GM06990 (cell line): ENCODE measurements around the gene TPM2.

ENCODE experiments used
- DNase-seq: peaks from one replicate; pipeline ENCODE4 v3.0.0-alpha.2; 2011; ENCODE audit not compliant: insufficient read length; ENCODE audit errors: extremely low read depth
- H3K27me3 ChIP-seq: replicated peaks from 2 replicates; pipeline ENCODE4 v1.6.0; 2011; ENCODE audit warnings: low read length; ENCODE audit not compliant: control insufficient read depth, insufficient read depth
- H3K36me3 ChIP-seq: 2 replicates; pipeline ENCODE4 v1.5.1; 2011; ENCODE audit warnings: low read length; ENCODE audit not compliant: control insufficient read depth, insufficient read depth
- H3K4me3 ChIP-seq: replicated peaks from 2 replicates; pipeline ENCODE4 v1.5.1; 2011; ENCODE audit warnings: low read depth, mild to moderate bottlenecking, control low read depth, low read length
- TF ChIP-seq, protein P1 (sequence below): IDR thresholded peaks from 2 replicates; pipeline ENCODE4 v1.5.1; 2011; ENCODE audit warnings: low read length, control low read depth, mild to moderate bottlenecking, inconsistent platforms; ENCODE audit not compliant: insufficient read depth, poor library complexity, severe bottlenecking

TPM2 gene

DNA sequence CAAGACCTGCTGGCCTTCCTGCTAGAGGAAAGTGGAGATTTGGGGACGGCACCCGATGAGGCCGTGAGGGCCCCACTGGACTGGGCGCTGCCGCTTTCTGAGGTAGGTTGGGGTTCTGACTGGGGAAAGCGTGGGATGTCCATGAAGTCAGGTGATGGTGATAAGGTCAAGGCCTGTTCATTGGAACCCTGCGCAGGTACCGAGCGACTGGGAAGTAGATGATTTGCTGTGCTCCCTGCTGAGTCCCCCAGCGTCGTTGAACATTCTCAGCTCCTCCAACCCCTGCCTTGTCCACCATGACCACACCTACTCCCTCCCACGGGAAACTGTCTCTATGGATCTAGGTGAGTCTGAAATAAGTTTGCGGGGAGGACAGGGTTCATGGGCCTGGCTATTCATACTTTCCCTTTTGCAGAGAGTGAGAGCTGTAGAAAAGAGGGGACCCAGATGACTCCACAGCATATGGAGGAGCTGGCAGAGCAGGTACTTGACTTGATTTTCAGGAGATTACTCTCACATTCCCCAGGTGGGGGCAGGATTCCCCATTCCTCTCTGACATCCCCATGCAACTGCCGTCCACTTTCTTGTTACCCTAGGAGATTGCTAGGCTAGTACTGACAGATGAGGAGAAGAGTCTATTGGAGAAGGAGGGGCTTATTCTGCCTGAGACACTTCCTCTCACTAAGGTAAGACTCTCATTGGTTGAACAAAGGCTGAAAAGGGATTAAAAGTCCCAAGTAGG is 43.2 kb upstream of the TPM2 start:
- H3K36me3 ChIP-seq = peaks cover 15% of the 10 kb centered on the region
- peak overlapping the region; percentile 92 for H3K4me3 ChIP-seq
- TF ChIP-seq, protein P1, sequence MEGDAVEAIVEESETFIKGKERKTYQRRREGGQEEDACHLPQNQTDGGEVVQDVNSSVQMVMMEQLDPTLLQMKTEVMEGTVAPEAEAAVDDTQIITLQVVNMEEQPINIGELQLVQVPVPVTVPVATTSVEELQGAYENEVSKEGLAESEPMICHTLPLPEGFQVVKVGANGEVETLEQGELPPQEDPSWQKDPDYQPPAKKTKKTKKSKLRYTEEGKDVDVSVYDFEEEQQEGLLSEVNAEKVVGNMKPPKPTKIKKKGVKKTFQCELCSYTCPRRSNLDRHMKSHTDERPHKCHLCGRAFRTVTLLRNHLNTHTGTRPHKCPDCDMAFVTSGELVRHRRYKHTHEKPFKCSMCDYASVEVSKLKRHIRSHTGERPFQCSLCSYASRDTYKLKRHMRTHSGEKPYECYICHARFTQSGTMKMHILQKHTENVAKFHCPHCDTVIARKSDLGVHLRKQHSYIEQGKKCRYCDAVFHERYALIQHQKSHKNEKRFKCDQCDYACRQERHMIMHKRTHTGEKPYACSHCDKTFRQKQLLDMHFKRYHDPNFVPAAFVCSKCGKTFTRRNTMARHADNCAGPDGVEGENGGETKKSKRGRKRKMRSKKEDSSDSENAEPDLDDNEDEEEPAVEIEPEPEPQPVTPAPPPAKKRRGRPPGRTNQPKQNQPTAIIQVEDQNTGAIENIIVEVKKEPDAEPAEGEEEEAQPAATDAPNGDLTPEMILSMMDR = peak; percentile 15
- H3K27me3 ChIP-seq = no peaks in the 10 kb centered on the region
- DNase-seq = no peak

DNA sequence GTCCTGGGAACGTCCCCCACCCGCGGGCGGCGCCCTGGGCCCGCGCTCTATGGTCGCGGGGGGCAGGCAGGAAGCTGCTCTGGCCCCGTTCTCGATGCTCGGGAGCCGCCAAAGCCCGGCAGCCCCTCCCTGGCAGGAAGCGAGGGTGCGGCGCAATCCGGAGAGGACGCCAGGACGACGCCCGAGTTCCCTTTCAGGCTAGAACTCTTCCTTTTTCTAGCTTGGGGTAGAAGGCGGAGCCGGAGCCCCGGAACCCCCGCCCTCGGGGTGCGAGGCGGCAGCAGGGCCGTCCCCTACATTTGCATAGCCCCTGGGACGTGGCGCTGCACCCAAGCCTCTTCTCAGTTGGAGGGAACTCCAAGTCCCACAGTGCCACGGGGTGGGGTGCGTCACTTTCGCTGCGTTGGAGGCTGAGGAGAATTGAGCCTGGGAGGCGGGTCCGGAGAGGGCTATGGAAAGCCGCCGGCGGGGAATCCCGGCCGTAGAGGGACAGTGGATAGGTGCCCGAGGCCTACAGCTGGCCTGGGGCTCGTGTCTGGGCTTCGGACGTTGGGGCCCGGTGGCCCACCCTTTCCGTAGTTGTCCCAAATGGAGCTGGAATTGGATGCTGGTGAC is 42.6 kb upstream of the TPM2 start, which contains the start of the genes CREB3 and TLN1:
Gene CREB3, plus strand, starts transcription at position 482 of the 615 bp plus-strand sequence. Its CDS starts 107 bp downstream, at position 589.
Gene TLN1, minus strand, starts transcription at position 11 of the 615 bp plus-strand sequence. CDS start 6,501 bp downstream, outside the sequence.
- peak; percentile 99 for DNase-seq
- Histone ChIP-seq H3K4me3 (peak within 1 kb of the TSS; percentile 92), H3K36me3 (peaks cover 12% of the 10 kb centered on the region), H3K27me3 (no peaks in the 10 kb centered on the region)
- TF ChIP-seq, protein P1 = peak; percentile 37

DNA sequence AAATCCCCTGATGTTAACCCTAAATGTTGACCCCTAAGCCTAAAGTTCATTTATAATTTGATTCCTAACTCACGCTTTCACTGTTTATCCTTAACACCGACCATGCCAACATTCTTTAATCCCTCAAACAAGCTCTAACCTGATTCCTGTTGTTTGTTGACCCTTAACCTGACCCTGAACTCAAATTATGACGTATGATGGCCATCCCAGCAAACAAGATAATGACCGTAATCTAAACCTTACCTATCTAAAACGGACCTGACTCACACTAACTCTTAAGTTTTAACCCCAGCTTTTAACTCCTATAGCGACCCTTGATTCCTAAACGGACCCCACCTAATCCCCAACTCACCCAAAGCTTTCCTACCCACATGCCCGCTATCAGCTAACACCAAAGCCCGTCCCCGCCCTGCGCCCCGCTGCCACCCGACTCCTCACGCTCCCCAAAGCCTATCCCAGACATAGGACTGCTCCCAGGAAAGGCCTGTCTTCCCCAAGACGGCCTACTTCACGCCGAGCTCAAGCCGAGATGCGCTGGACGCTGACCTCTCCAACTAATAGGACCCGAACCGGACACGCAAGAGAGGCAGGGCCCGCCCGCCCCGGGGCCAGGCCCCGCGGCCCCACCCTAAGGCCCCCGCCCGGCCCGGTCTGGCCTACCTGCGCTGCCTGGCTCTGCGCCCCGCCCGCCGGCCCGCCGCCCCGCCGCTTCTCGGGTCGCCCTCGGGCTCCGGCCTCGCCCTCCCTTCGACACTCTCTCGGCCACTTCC is 41.9 kb upstream of the TPM2 start:
- Histone ChIP-seq H3K36me3 (peaks cover 6% of the 10 kb centered on the region), H3K27me3 (no peaks in the 10 kb centered on the region), H3K4me3 (peak overlapping the region; percentile 92)
- TF ChIP-seq, protein P1 = no peak
- DNase-seq = no peak

DNA sequence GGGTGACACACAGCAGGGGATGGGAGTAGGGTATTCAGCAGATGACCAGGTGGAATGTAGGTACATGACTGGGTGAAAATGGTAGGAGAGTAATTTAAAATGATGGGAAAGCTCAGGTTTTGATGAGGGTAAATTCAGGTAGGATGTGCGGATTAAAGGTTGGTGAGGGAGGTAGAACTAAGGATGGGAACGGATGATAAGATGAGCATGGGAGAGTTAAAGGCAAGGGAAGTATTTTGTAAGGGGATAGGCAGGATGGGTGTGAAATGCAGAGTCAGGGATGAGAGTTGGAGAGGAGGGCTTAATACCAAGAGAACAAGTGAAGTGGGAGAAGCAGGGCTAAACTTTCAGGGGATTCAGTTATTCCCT is 40.7 kb upstream of the TPM2 start:
- DNase-seq = no peak
- Histone ChIP-seq H3K4me3 (peak overlapping the region; percentile 92), H3K36me3 (peaks cover 9% of the 10 kb centered on the region)

DNA sequence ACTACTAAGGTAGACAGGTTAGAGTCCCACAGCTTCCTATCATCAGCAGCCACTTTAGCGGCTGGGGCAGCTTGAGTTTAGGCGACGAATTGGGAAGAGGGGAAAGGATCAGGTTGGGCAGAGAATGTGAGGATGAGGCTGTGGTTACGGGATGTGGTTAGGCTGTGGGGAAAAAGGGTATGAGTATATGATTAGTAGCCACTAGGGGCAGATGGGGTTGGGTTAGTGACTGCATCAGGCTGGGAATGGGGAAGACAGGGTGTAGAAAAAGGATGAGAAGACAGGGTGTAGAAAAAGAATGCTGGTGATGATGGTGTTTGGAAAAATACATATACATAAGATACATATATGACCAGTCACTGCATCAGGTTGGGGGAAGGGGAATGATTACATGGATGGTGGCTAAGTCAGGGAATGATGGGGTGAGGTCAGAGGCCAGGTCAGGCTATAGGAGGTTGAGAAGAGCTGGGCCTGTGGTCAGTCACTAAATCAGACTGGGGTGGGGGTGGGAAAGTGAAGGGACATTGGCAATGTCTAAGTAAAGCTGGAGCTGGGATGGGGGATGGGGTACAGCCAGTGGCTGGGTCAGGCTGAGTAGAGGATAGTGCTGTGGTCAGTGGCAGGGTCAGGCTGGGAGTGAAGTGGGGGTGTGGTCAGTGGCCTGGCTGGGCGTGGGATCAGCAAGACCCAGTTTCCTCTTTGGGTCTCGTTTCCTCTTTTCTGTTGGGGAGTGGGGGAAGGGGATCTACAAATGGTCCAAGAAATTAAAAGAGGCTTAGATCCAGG is 40.2 kb upstream of the TPM2 start:
- TF ChIP-seq, protein P1 = peak; percentile 47
- Histone ChIP-seq H3K4me3 (peak overlapping the region; percentile 92), H3K36me3 (peaks cover 12% of the 10 kb centered on the region), H3K27me3 (no peaks in the 10 kb centered on the region)
- no peak for DNase-seq

More for the DNA sequence above, 40.7 kb upstream of the TPM2 start:
- TF ChIP-seq, protein P1 = no peak
- no peaks in the 10 kb centered on the region for H3K27me3 ChIP-seq
